Heart right ventricle (tissue), 16 donors: ENCODE data around the gene OR10P1. TPM values are rescaled to one million over a fixed set of nuclear protein-coding genes. Genes with fewer than 3 reads are reported as not detected.
"Not testable (repeated sequence)": the region's sequence is repeated elsewhere in the genome, so short reads cannot be mapped to it uniquely, and the experiment has no call there.

Experiments
- ATAC-seq, 8 donors: fragments of 200-7000 bp; cut with Tn5 transposase; one replicate each; pipeline ENCODE4 v1.9.1; 2020; ENCODE audit warnings: mild to moderate bottlenecking in 8 of 8, moderate library complexity in 8 of 8, moderate number of reproducible peaks in 1 of 8
- DNase-seq, 2 donors: peaks; one replicate each; pipeline ENCODE4 v3.0.0-alpha.2; 2020
- H3K27ac ChIP-seq, 10 donors: fragments of 200-600 bp; sonication (generic) in 2 of 10; one replicate each; pipeline versions ENCODE4 v1.5.0 to v1.8.0; 2020 to 2022; ENCODE audit warnings: mild to moderate bottlenecking in 3 of 10
- H3K27me3 ChIP-seq, 7 donors: fragments of 200-600 bp; one replicate each; pipeline ENCODE4 v1.8.0; 2021 to 2022; ENCODE audit warnings: mild to moderate bottlenecking in 2 of 7
- H3K36me3 ChIP-seq, 9 donors: fragments of 200-600 bp; sonication (generic) in 1 of 9; one replicate each; pipeline versions ENCODE4 v1.5.0 to v1.8.0; 2020 to 2022; ENCODE audit warnings: mild to moderate bottlenecking in 2 of 9
- H3K4me1 ChIP-seq, 9 donors: fragments of 200-600 bp; sonication (generic) in 1 of 9; one replicate each; pipeline versions ENCODE4 v1.5.0 to v1.8.0; 2020 to 2022; ENCODE audit warnings: mild to moderate bottlenecking in 4 of 9
- H3K4me3 ChIP-seq, 10 donors: fragments of 200-600 bp; sonication (generic) in 2 of 10; one replicate each; pipeline versions ENCODE4 v1.5.0 to v1.8.0; 2020 to 2022; ENCODE audit warnings: mild to moderate bottlenecking in 7 of 10, moderate library complexity in 2 of 10
- H3K9me3 ChIP-seq, 11 donors: fragments of 200-600 bp in 10 of 11; sonication (generic) in 2 of 11; one replicate each; pipeline versions ENCODE4 v1.5.0 to v1.8.0; 2013 to 2022; ENCODE audit warnings: mild to moderate bottlenecking in 2 of 11, control low read depth in 1 of 11, moderate library complexity in 1 of 11
- CTCF ChIP-seq, 9 donors: fragments of 200-600 bp; sonication (generic) in 2 of 9; IDR thresholded peaks; one replicate each; pipeline versions ENCODE4 v1.5.0 to v1.8.0; 2021 to 2022; ENCODE audit warnings: antibody characterized with exemption in 9 of 9, mild to moderate bottlenecking in 5 of 9, moderate library complexity in 1 of 9
- WGBS, 2 donors: extraction: QIAGEN DNeasy Blood & Tissue Kit; methylation state at CpG; one replicate each; pipeline ENCODE4 v1.1.7; 2013; ENCODE audit warnings: inconsistent platforms in 1 of 2; 5-methylcytosine and 5-hydroxymethylcytosine counted together
- intact Hi-C, 10 donors: fragments of 100-400 bp; cut with DNase I; formaldehyde crosslinking; loops; one replicate each; pipeline versions ENCODE4 v1.11.1 to v1.14.2; 2022
- polyA plus RNA-seq, 2 donors: library from polyadenylated mRNA; stranded (reverse); fragments of 200-250 nt; gene quantifications; one replicate each; pipeline ENCODE4 v1.2.3, GENCODE V29; 2013
- total RNA-seq, 10 donors: library from RNA; stranded (reverse); fragmentation: NEBNext Ultra II Directional in 3 of 10; extraction: Animal tissue kit (Norgen Biotek cat#: 25700) in 3 of 10; gene quantifications; one replicate each; pipeline versions ENCODE4 v1.2.1 to v1.2.4, GENCODE V29; 2021 to 2023
- donor health status: Arrhythmogenic right ventricular cardiomyopathy.
- donor health status: ischemic (EF 13 %, LVEDD 7.1; RV severe dilation, severe dysfunction).
- donor health status: healthy with polysubstance abuse.
- donor health status: DM: no; HTN: yes; CAD: no.
- donor health status: DM: no; HTN: no; CAD: no.
- donor health status: ischemic (EF 25% LVEDD 6.9; RV normal size, moderate dysfunction).
- donor health status: ischemic (EF 25% LVEDD 5.7; RV mildly dilated, moderate dysfunction).
- donor health status: healthy.
- donor health status: DM: yes; HTN: yes; CAD: no.
- donor health status: Ischemic cardiomyopathy.
- donor health status: ischemic (EF 35%, LVEDD 5.7; RV mildly dilated, moderate dysfunction).
- donor health status: nonischemic (EF 11% LVEDD 7.7; RV severe dilation, severe dysfunction).
- donor health status: DM: yes; HTN: yes; CAD: no.
- donor health status: PGD.
- donor health status: ischemic (EF 29% LVEDD 5.4; RV normal size, mild dysfunction).
- donor health status: nonischemic (EF 23%, LVEDD 6.1; RV moderate dilation, normal function).

The OR10P1 gene
- total and polyA plus RNA-seq, 12 donors = not detected

- Histone ChIP-seq H3K36me3 (no peaks in the 10 kb centered on the region), H3K4me3 (no peak overlapping the region), H3K9me3 (no peaks in the 10 kb centered on the region), H3K27ac (peak overlapping the region in 2 of 10 donors; percentile 36 to 84), H3K27me3 (peaks cover 0 to 3% (median 0%) of the 10 kb centered on the region in 7 donors), H3K4me1 (peaks cover 0 to 60% (median 8%) of the 10 kb centered on the region in 9 donors)
- no peak for DNase-seq
- intact Hi-C loops = no loop called here
- ATAC-seq = no peak
- 70 to 74% methylated on average over 7 of the region's 7 CpGs for WGBS, 2 donors
- no peak for TF ChIP-seq CTCF (IDR thresholded peaks at IDR 0.05)
Measured at GRCh38 chr12:55642669-55643068, 6.0 kb downstream of the OR10P1 start.

- H3K4me3 ChIP-seq = no peak overlapping the region
- TF ChIP-seq CTCF (IDR thresholded peaks at IDR 0.05) = no peak
- no peaks in the 10 kb centered on the region for H3K27me3 ChIP-seq
- H3K27ac ChIP-seq = no peak overlapping the region
- H3K36me3 ChIP-seq = no peaks in the 10 kb centered on the region
- ATAC-seq = no peak
- intact Hi-C loops = no loop called here
- H3K9me3 ChIP-seq = no peaks in the 10 kb centered on the region
- DNase-seq = no peak
- peaks cover 0 to 60% (median 8%) of the 10 kb centered on the region in 9 donors for H3K4me1 ChIP-seq
- WGBS, 2 donors = 85 to 92% methylated on average over 1 of the region's 1 CpG
Measured at GRCh38 chr12:55644591-55644990, 7.9 kb downstream of the OR10P1 start.

- DNase-seq (no peak), ATAC-seq (no peak)
- H3K27ac ChIP-seq = peak overlapping the region in 9 of 10 donors; percentile 56 to 87 (median 69)
- H3K4me3 ChIP-seq = no peak overlapping the region
- 91 to 98% methylated on average over 5 of the region's 5 CpGs for WGBS, 2 donors
- no peaks in the 10 kb centered on the region for H3K27me3 ChIP-seq
- no peak for TF ChIP-seq CTCF (IDR thresholded peaks at IDR 0.05)
- peaks cover 0 to 51% (median 3%) of the 10 kb centered on the region in 9 donors for H3K4me1 ChIP-seq
- no peaks in the 10 kb centered on the region for H3K36me3 ChIP-seq
- peaks cover 0 to 4% (median 0%) of the 10 kb centered on the region in 11 donors for H3K9me3 ChIP-seq
- intact Hi-C loops = no loop called here
Measured at GRCh38 chr12:55647027-55647426, 10.3 kb downstream of the OR10P1 start.

GRCh38 chr12:55650620-55651298 lies 14.1 kb downstream of the OR10P1 start:
- not testable (repeated sequence) for DNase-seq, H3K36me3 ChIP-seq, H3K27me3 ChIP-seq, H3K4me3 ChIP-seq, ATAC-seq, H3K9me3 ChIP-seq
- Histone ChIP-seq H3K4me1 (peaks cover 0 to 19% (median 3%) of the 10 kb centered on the region in 9 donors), H3K27ac (peak overlapping the region in 1 of 10 donors; percentile 71)
- WGBS, 2 donors = 51 to 67% methylated on average over 4 of the region's 4 CpGs
- intact Hi-C loops = loop anchor here in 1 of 10 donors (10.0 kb wide), 1 partner anchor 164 kb away; the partner anchor contains the start of genes ORMDL2 and SARNP

GRCh38 chr12:55651299-55651683 lies 14.6 kb downstream of the OR10P1 start:
- intact Hi-C loops = loop anchor here in 1 of 10 donors (10.0 kb wide), 1 partner anchor 164 kb away; the partner anchor contains the start of genes ORMDL2 and SARNP
- Histone ChIP-seq H3K27ac (peak overlapping the region in 1 of 10 donors; percentile 71), H3K4me3 (no peak overlapping the region), H3K36me3 (no peaks in the 10 kb centered on the region), H3K27me3 (no peaks in the 10 kb centered on the region), H3K4me1 (peaks cover 0 to 16% (median 5%) of the 10 kb centered on the region in 9 donors), H3K9me3 (peaks cover 0 to 4% (median 0%) of the 10 kb centered on the region in 11 donors)
- WGBS, 2 donors = 71 to 73% methylated on average over 5 of the region's 5 CpGs
- DNase-seq (no peak), ATAC-seq (no peak)
- TF ChIP-seq CTCF (IDR thresholded peaks at IDR 0.05) = no peak
